HK-2 (cell line): ENCODE results near the gene PDE4D.

Experiments used
- DNase-seq: peaks from one replicate; pipeline ENCODE4 v3.0.0-alpha.2; 2018; ENCODE audit not compliant: unreplicated experiment

Gene PDE4D

DNA sequence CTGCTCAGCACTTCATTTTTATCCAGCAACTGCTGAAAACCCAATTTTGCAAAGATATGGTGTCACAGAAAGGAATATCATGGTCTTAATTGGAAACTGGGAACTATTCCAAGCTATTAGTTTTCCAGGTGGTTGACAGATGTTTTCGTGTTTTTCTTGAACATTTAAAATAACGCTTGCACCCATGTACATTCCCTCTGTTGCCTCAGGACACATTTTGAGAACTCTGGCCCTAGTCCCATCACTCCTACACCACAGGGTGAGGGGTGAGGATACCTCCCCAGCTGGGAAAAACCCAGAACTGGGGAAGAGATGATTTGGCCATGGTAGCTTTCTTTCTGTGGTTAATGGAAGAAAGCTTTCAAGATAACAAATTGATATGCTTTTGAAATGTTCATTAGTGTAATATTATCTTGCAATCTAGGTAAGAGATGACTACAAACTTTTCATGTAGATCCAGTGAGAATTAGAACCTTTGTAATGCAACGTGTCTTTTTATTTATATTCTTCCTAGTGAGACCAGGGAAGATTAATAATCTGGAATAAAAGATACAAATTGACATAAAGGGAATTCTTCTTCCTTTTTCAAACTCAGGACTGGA lies 683.7 kb downstream of the PDE4D start:
- no peak for DNase-seq

DNA sequence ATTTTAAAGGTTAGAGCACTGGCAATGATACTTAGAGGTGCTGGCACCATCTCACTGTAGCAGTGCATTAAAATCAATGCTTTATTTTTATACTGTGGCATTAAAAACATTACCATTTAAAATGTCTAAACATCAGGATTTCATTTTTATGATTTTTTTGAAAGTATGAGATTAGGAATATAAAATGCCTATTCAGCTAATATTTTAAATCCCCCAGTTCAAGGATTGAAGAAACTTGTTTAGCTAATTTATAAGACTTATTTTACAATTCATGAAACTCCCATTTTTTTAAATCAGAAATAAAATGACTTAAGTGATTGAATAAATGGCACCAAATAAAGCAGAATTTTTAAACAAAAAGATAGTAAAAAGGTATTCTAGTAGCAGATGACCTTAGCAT lies 685.1 kb downstream of the PDE4D start:
- no peak for DNase-seq

DNA sequence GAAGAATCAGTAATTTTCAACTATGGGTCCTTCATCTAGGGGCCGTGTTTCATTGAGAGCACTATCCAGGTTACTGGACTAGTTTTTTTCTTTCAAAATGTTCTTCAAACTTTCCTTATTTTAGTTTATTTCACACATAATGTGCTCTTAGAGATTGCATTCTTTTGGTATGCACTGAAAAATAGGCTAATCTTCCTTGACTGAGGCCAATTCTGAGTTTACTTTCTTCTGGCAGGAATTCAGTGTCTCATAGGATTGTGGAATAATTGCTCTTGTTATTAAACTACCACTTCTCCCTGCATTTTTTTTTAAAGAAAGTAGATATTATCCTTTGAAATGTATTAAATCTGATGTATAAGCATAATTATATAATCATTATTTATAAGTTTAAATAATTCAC lies 686.1 kb downstream of the PDE4D start:
- no peak for DNase-seq

DNA sequence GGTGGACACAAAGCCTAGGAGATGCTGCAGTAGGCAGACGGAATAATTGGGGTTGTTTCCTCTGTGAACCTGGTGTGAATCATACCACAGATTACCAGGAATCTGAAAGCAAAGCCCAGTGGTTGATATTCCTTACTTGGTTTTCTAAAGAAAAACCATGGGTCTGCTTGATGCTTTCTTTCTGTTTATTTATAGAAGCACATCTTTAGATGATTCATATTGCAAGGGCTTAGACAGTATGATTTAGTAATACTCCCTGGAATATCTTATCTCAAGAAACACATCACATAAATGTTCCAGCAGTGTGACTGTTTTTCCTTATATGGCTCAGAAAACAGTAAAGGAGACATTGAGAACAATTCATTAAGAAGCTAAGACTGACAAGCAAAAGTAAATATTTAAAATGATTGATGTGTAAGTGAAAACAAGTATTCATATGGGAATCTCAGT lies 687.4 kb downstream of the PDE4D start:
- DNase-seq = no peak

DNA sequence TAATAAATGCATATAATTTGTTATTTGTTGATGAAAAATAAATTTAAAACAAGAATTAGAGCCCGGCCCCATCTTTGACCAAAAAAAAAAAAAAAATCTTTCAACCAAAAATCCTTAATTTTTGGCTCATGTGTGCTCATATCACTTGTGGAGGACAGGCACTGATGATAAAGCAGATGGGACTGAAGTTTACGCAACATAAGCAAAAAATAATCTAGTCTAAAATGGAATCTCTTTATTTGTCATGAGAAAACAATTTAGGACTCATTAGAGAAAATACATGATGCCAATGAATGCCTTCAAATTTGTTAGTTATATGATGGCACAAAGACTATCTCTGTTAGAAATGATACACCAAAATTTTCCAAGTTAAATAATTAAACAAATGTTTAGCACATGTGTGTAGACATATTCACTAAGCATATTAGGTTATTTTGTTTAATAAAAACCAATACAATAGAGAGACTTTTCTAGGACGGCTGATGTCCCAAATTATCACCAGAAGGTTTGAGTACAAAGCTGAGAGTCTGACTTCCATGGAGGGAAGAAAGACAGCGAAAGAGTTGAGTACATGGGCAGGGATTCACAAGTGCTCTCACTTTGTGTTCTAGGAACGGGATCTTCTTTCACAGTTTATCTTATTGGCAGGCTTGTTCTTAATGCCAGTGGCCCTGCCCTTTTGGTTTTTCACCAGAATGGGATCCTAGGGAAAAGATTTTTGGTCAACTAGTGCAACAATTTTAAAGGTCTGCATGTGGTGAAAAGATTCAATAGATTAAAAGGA lies 689.2 kb downstream of the PDE4D start:
- no peak for DNase-seq

DNA sequence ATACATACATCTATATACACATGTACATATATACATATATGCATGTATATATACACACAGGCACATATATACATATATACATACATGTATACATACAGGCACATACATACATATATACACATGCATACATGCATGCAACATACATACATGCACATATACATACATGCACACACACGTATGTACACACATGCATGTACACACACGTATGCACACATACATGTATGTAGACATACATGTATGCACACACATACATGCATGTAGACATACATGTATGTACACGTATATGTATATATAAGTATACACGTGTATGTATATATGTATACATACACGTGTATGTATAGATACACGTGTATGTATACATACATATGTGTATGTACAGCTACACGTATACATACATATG lies 693.7 kb downstream of the PDE4D start:
- no peak for DNase-seq

DNA sequence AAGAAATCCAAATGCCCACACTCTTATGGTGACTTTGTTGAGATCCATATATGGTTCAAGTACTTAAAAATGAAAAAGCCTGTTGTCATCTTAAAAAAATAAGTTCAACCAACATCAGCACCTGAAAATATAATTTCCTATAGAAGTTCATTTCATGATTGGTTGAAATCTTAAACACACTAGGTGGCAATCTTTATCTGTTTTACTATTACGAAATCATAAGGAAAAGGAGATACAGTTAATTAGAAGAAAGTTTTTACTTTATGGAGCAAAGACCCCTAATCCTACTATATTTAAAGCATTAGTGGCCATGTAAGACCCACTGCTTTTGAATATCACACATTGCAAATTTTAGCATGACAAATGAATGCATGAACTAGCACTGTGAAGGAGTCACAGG lies 694.7 kb downstream of the PDE4D start:
- no peak for DNase-seq

DNA sequence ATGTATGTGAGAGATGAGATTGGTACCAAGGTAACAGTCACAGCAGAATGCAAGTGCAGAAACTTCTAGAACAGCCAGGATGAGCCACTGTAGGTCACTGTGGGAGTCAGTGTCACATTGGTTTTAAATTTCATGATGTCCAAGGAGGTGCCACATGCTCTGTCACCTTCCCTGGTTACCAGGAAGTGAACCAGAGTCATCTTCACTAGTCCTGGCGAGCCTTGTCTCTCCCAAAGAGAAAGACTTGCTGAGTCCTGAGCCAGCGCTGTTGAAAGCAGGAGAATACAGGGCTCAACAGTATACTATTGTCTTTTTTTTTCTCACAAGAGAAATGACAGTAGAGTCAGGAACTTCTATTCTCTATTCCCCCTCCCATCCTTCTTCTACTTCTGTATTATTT lies 695.2 kb downstream of the PDE4D start:
- no peak for DNase-seq

DNA sequence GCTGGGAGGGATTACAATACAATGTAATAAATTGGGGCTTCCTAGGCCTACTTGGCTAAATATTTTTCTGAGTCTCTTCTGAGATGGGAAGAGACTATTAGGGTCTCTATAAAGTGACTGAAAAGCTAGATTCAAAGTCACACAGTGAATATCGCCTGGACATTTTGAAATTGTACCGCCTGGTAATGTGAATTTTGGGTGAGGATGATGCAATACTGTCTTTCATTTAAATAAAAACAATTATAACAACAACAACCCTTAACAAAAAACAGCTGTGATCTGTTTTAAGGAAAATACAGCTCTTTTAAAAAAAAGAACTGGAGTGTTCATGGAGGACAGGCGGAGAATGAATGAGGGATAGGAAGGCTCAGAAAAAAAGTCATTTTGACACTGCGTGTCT lies 695.6 kb downstream of the PDE4D start:
- no peak for DNase-seq

DNA sequence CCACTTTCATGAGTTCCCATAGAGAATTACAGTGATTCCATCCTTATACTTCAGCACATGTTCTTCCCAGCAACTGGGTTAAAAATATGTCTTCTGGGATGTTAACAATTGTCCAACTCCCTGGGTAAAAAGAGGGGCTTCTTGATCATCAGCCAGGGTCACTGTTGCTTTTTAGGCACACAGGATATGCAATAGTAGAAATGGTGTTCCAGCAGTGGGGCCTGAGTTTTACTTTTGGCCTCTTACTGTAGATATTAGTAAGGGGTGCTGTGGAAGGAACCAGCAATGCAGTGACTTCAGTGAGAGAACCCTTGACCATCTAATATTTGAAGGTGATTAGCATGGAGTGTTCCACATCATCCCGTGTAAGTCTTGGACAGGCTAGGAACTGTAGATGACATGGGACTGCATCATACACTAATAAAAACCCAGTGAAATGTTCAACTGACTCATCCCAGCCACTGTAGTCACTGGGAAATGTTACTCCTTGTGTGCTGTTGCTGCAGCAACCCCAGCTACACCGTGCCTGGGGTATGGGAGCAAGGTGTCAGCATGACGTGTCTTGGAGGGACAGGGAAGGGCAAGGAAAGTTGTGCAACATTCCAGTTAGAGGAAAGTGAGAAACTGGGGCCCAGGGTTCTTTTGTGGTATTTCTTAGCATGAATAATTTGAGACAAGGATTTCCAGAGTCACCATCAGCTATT lies 699.8 kb downstream of the PDE4D start:
- DNase-seq = peak; percentile 14

DNA sequence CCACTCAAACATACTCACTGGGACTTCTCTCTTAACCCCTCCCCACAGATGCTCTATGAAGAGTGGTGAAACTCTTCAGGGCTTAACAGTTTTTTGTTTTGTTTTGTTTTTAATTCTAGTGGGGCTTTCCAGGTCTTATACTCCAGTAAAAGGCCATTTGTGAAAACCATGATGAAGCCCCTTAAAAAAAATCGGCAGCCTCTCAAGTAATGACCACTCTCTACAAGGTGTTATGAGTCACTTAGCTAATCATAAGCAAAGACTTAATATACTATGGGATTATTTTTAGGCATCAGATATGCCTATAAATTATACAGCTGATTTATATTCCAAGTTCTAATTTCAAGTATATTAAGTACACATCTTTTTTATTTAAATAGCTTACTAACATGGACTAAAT lies 702.8 kb downstream of the PDE4D start:
- DNase-seq = no peak

DNA sequence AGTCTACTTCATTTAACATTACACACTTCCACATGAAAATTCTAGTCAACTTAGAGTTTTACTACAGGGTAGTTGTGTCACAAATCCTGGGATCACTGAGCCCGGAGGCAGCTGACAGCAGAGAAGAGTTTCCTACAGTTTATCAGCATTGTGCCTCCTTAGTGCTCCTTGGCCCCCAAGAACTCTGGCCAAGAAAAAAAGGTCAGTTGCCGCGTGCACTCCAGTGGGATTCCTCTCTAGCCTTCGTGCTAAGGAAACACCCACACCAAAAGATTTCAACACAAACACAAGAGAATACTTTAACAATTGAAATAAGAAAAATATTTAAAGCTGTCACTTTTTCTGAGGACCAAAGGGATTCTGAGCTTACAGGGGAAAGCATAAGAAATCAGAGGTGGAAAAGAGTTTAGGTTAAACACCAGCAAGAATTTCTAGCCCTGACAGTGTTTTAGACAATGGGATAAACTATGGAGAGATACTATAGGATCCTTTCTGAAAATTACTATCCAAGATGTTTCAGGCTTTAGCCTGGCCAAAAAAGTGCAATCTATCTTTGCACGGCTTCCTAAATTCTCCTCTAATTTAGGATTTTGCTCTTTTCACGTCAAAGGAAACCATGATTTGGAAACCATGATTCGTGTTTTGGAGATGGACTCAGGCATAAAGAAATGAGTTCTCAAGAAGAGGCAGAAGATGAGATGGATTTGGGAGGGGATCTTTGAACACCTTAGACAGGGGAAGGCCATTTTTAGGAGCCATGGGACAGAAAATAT lies 703.9 kb downstream of the PDE4D start:
- DNase-seq = no peak

DNA sequence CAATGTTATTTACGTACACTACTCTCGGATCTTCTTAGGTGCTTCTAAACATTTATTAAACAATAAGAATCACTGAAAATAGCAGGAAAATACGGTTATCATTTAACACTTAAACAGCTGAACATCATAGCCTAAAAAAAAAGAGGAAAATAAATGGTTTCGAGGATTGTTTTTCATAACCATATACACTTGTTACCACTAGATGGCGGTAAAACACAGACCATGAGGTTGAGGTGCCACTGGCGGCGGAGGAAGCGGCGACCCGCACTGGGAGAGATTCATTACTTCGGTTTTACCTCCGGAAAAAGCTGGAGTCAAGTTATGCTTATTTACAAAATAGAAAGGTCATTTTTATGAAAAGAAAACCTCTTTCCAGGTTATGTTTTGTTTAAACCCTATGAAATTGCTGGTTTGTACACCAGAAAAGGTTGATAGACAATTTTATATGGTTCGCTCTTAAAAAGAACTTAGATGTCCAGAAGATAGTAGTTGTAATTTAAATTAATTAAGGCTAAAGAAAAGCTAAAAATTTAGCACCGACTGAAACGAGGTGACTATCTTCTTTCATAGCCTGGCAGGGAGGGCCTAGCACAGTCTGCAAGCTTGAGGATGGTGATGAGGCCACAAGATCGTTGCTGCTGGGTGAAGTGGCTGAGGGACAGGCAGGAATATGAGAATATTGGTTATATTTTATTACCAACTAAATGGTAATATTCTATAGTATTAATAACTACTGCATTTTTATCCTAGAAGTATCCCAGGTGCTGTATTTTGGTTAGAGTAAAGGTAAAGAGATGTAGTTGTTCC lies 704.9 kb downstream of the PDE4D start:
- DNase-seq = peak; percentile 31

DNA sequence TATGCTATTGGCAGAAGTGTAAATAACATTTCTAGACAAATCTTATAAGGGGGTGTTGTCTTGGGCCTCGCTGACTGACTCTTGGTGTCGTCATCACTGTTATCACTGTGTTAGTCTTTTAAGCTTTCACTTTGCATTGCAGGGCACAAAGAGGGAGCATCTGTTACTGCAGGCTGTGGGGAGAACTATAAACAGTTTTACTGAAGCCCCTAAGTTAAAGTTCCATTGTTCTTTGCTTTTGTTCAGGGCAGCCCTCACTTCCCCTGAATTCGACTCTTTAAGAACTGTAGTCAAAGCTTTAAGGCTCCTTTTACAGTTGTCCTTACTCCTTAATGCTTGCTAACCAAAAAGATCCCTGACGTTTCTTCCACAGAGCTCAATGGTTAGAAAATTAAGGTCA lies 705.7 kb downstream of the PDE4D start:
- no peak for DNase-seq

DNA sequence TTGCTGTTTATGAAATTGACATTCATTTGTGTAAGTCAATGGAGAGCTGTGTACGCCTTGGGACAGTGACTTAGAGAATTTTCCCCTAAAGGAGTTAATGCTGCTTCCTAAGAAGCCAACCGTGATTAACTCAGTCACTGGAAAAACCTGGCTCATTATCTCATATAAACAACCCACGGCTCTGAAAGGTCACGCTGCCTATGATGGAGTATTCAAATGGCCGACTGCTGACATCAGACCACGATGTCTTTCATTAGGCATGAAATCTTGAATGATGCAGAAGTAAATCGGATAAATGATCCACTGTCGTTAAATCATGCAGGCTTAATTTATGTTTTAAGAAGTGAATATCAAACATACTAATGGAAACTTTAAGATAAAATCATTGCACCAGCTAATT lies 706.9 kb downstream of the PDE4D start:
- no peak for DNase-seq

DNA sequence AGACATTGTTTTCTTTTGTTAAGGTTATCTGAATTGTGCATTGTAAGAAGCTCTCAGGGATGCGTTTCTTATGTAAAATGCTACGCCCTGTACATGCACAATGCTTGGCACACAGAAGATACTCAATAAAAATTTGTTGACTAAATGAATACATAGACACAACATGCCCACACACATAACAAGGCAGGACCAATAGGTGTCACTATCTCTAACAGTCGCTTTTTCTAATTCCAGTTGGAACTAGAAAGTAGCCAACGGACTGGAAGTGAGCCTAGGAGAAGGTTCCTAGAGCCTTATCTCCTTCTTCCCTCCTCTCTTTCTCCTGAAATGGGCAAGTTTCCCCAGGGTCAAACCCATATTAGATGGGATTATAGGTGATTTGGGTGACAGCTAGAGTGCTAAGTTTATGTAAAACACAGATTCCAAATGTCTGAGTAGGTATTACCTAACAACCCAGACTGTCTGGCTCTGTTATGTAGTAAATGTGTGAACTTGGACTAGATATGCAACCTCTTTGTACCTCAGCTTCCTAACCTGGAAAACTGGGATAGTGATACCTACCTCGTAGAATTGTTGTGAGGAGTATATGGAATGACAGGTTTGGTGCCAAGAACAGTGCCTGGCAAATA lies 707.7 kb downstream of the PDE4D start:
- DNase-seq = no peak

DNA sequence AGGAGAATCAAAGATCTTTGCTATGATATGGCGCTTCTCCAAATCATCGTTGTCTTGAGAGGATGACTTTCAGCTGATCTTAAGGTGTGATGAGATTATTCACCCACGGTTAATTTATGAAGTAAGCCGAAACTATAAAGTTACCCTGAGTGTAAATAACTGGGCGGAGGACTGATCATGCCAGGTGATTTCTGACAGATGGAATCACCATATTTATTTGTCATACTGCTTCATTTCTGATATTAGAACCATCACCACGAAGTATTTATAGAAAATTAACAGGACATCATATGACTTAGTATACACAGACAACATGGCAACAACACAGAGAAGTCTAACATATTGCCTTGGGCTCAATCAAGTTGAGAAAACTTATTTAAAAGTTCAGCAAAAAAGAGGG lies 708.8 kb downstream of the PDE4D start:
- no peak for DNase-seq

DNA sequence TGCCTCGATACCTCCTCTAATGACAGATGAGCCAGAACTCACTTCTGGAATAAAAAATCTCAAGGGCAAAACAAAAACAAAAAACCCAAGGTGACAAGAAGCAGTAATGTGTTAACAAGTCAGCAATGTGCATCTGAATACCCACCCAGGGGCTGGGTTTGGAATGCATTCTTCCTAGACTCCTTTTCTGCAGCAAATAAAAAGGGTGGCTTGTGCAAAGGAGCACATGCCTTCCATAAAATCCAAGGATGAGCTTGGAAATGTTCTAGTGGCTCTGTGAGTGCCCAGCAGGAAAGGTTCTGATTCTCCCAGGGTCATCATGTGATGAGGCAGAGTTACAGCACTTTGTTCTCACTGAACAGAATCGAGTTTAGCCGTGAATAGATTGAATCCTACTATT lies 710.8 kb downstream of the PDE4D start:
- DNase-seq = no peak

DNA sequence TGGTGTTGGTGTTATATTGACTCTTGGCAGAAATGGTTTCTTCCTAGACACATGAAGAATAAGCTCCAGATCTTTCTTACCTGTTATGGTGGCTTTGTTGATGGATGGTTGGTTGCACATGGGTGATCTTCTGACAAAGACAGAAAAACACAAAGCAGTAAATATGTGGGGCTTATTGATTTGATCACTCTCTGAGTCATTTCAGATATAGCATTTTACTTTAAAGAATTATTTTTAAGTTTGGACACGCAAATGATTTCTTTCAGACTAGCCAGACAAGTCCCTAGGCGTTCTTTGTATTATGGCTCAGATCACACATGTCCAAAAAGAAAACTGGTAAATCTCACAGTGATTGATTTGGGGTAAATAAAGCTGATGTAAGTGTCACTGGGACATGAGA lies 713.0 kb downstream of the PDE4D start:
- no peak for DNase-seq

DNA sequence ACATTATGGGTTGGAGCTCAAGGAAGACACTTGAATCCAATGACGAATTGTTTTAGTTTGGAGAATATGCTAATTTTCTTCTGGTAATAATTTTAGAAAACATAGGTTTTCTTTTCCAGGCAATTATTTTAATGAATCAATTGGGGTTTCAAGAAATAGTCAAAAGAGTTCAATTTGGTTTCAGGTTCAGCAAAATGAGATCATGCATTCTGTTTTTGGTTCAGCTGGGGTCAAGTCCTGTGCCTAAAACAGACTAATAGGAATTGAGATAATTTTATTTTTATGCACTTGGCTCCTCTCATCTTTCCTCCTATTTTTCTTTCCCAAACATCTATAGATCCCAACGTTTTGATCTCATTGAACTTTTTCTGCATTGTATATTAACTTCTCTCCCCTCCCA lies 713.8 kb downstream of the PDE4D start:
- no peak for DNase-seq

DNA sequence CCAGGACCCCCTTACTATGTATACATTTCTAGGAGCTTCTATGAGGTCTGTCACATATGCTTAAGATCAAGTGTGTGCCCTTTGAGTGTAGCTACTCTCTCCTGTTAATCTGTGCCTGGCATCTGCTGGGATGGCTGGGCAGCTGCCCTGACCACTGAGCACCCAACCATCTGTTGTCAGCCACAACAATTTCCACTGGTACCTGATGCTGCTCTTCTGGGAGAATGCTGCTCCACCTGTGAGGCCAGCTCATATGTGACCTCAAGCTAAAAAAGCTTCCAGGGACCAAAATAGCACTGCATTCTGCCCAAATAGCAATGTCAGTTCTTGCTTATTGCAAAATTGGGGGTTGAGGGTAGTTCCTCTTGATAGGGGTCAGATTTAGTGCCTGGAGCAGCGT lies 715.0 kb downstream of the PDE4D start:
- no peak for DNase-seq
